NT2/D1 (cell line): ENCODE measurements around the gene ABI3.

Source experiments
- SUZ12 ChIP-seq: IDR thresholded peaks from 2 replicates; pipeline ENCODE4 v1.6.1; 2011; ENCODE audit not compliant: insufficient read length, insufficient read depth; ENCODE audit errors: extremely low read depth
- YY1 ChIP-seq: IDR thresholded peaks from 2 replicates; pipeline ENCODE4 v1.6.1; 2011; ENCODE audit not compliant: insufficient read length, insufficient read depth
- ZNF274 ChIP-seq: IDR thresholded peaks from 2 replicates; pipeline ENCODE4 v1.6.1; 2011; ENCODE audit warnings: mild to moderate bottlenecking, low read depth, low read length

DNA sequence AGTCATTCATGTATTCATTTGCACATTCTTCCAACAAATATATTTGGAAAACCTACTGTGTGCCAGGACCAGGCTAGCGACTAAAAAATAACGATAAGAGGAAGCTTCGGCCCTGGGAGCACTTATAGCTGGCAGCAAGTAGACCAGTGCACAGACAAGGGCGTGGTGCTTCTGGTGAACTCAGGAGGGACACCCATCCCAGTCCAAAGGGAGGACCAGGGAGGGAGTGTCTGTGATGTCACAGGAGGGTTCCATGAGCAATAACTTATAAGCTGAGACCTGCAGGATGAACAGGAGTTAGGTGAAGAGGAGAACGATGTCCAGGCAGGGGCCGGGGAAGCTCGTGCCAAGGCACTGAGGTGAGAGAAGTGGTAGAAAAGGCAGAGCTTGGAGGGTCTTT is 37.4 kb downstream of the ABI3 start:
- TF ChIP-seq ZNF274 (no peak), YY1 (no peak), SUZ12 (no peak)
